ENCODE data around the gene HMGN3.

The HMGN3 gene

DNA sequence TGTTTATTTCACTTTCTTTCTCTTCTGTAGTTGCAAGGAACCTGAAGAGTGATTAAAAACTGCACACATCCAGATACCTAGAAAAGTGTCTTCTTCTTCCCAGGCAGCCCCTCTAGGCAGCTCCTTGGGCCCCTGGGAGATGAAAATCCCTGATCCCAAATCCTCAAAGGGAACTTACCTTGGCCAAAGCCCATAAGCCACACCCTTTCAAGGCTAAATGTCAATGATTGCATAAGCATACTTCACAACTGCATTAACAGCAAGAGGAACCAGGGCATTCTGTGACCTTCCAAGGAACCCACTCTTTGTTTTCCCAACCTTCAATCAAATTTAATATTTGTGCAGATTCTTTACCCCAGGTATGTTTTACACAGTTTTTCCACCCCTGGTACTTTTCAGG, 4.4 kb upstream of the HMGN3 start:
- Histone ChIP-seq H3K27ac (no peak overlapping the region), H3K4me1 (peaks cover 0 to 13% (median 0%) of the 10 kb centered on the region in 10 experiments; a peak in 3 of 20 replicates), H4K20me1 (no peaks in the 10 kb centered on the region), H3K27me3 (no peaks in the 10 kb centered on the region), H3K4me3 (no peak overlapping the region), H3K36me3 (no peaks in the 10 kb centered on the region), H3K4me2 (no peak overlapping the region), H3K9ac (no peak overlapping the region), H3K9me3 (replicated peaks in 1 of 11) (no peaks in the 10 kb centered on the region)
- TF ChIP-seq Cebpa-rat (IDR thresholded peaks at IDR 0.05): no peak

DNA sequence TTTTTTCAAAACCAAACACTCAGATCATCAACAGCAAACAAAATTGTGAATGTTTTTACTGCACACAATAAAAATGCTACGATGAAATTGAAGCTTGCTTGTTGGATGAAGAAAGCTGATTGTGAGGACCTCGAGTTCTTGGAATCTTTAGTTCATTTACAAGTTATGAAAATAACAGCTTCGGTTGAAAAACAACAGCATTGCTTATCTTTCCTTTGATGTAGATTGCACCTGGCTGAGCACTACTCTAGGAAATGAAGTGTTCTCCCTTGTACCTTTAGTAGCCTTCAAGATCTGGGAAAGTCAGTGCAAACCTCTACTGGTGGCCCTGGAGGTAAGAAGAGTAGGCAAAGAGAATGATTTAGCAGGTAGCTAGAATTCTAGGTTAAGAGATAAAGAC, 2.2 kb upstream of the HMGN3 start:
- Histone ChIP-seq H3K4me2 (no peak overlapping the region), H3K36me3 (no peaks in the 10 kb centered on the region), H3K4me3 (no peak overlapping the region), H4K20me1 (no peaks in the 10 kb centered on the region), H3K9me3 (replicated peaks in 1 of 11) (no peaks in the 10 kb centered on the region), H3K27me3 (no peaks in the 10 kb centered on the region), H3K9ac (no peak overlapping the region), H3K27ac (no peak overlapping the region), H3K4me1 (peaks cover 0 to 21% (median 0%) of the 10 kb centered on the region in 10 experiments; a peak in 4 of 20 replicates)
- TF ChIP-seq Cebpa-rat (IDR thresholded peaks at IDR 0.05): no peak

- H3K27me3 ChIP-seq: no peaks in the 10 kb centered on the region
- no peaks in the 10 kb centered on the region for H3K36me3 ChIP-seq
- TF ChIP-seq Cebpa-rat (IDR thresholded peaks at IDR 0.05): no peak
- peaks cover 0 to 9% (median 0%) of the 10 kb centered on the region in 10 experiments; a peak in 3 of 20 replicates for H3K4me1 ChIP-seq
- peak overlapping the region; percentile 75 to 84 (median 83) for H3K9ac ChIP-seq
- H3K4me2 ChIP-seq: peak overlapping the region; percentile 56 to 74 (median 66)
- peaks cover 0 to 4% (median 0%) of the 10 kb centered on the region in 11 experiments; a peak in 2 of 22 replicates for H3K9me3 ChIP-seq (replicated peaks in 1 of 11)
- peak overlapping the region; percentile 71 to 85 (median 79) for H3K27ac ChIP-seq
- peak overlapping the region; percentile 65 to 77 (median 72) for H3K4me3 ChIP-seq
- no peaks in the 10 kb centered on the region for H4K20me1 ChIP-seq
Measured at GRCh38 chr6:79233611-79234149, 802 bp downstream of the HMGN3 start.

- Histone ChIP-seq H3K27ac (peak overlapping the region in 9 of 11 experiments; percentile 71 to 85 (median 79); a peak in 16 of 22 replicates), H3K9ac (peak overlapping the region; percentile 75 to 84 (median 83); a peak in 21 of 22 replicates), H3K4me1 (peaks cover 0 to 9% (median 0%) of the 10 kb centered on the region in 10 experiments; a peak in 3 of 20 replicates), H3K4me2 (peak overlapping the region; percentile 45 to 74 (median 64); a peak in 21 of 22 replicates), H3K9me3 (replicated peaks in 1 of 11) (peaks cover 0 to 4% (median 0%) of the 10 kb centered on the region in 11 experiments; a peak in 2 of 22 replicates), H3K36me3 (no peaks in the 10 kb centered on the region), H3K4me3 (peak overlapping the region; percentile 65 to 77 (median 72)), H4K20me1 (no peaks in the 10 kb centered on the region), H3K27me3 (no peaks in the 10 kb centered on the region)
- no peak for TF ChIP-seq Cebpa-rat (IDR thresholded peaks at IDR 0.05)
Measured at GRCh38 chr6:79232696-79233462, 1.6 kb downstream of the HMGN3 start.

GRCh38 chr6:79231666-79232065, 2.8 kb downstream of the HMGN3 start:
- Histone ChIP-seq H3K4me3 (no peak overlapping the region), H3K9ac (no peak overlapping the region), H3K9me3 (replicated peaks in 1 of 11) (peaks cover 0 to 4% (median 0%) of the 10 kb centered on the region in 11 experiments; a peak in 2 of 22 replicates)

DNA sequence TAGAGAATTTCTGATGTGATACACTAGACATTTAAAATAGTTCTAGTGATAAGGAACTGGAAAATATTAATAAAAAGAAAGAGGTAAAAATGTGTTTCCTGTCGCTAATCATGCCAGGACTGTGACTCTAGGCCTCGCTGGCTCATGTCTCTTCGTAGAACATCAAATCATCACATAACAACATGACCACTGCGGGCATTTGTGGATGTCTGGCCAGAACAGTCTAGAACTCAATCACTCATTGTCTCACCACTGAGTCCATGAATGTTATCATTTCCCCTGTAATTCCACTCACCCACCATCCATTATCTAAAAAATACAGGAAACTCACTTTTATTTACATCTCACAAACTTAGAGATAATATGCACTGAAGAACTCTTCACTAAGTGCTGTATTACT, 3.4 kb downstream of the HMGN3 start:
- no peak overlapping the region for H3K4me2 ChIP-seq
- H3K4me3 ChIP-seq: no peak overlapping the region

More at GRCh38 chr6:79231666-79232065, 2.8 kb downstream of the HMGN3 start:
- Histone ChIP-seq H3K27ac (no peak overlapping the region), H3K4me2 (no peak overlapping the region), H3K4me1 (peaks cover 0 to 9% (median 0%) of the 10 kb centered on the region in 10 experiments; a peak in 3 of 20 replicates), H3K36me3 (no peaks in the 10 kb centered on the region), H3K27me3 (no peaks in the 10 kb centered on the region), H4K20me1 (no peaks in the 10 kb centered on the region)
- no peak for TF ChIP-seq Cebpa-rat (IDR thresholded peaks at IDR 0.05)

GRCh38 chr6:79230149-79230548, 4.3 kb downstream of the HMGN3 start:
- H3K9me3 ChIP-seq (replicated peaks in 1 of 11): peaks cover 0 to 4% (median 0%) of the 10 kb centered on the region in 11 experiments; a peak in 2 of 22 replicates
- H3K9ac ChIP-seq: no peak overlapping the region
- no peak overlapping the region for H3K27ac ChIP-seq
- no peaks in the 10 kb centered on the region for H3K36me3 ChIP-seq
- H3K4me1 ChIP-seq: peaks cover 0 to 9% (median 0%) of the 10 kb centered on the region in 10 experiments; a peak in 3 of 20 replicates
- H4K20me1 ChIP-seq: no peaks in the 10 kb centered on the region
- H3K27me3 ChIP-seq: no peaks in the 10 kb centered on the region
- TF ChIP-seq Cebpa-rat (IDR thresholded peaks at IDR 0.05): peak in 4 of 11 experiments; percentile 23 to 65 (median 46); a peak in 6 of 22 replicates
- no peak overlapping the region for H3K4me2 ChIP-seq
- H3K4me3 ChIP-seq: no peak overlapping the region

More for the DNA sequence above, 3.4 kb downstream of the HMGN3 start:
- Histone ChIP-seq H3K27me3 (no peaks in the 10 kb centered on the region), H3K27ac (no peak overlapping the region), H3K36me3 (no peaks in the 10 kb centered on the region), H4K20me1 (no peaks in the 10 kb centered on the region), H3K4me1 (peaks cover 0 to 9% (median 0%) of the 10 kb centered on the region in 10 experiments; a peak in 3 of 20 replicates), H3K9me3 (replicated peaks in 1 of 11) (peaks cover 0 to 4% (median 0%) of the 10 kb centered on the region in 11 experiments; a peak in 2 of 22 replicates), H3K9ac (no peak overlapping the region)
- TF ChIP-seq Cebpa-rat (IDR thresholded peaks at IDR 0.05): no peak

DNA sequence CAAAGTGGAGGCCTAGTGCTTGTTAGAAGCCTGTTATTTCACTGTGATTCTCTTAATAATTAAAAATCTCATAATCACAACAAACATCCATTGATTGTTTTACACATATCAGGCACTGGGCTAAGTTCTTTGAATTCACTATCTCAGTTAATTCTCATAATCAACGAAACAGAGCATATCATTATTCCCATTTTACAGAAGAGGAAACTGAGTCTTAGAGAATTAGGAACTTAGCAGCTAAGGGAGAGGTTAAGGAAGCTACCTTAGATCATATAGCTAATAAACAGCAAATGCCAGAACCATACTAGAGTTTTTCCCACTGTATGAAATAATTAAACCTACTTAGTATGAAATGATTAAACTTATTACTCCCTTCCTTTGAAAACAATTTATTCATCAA, 7.0 kb downstream of the HMGN3 start:
- Histone ChIP-seq H3K9ac (no peak overlapping the region), H3K27ac (no peak overlapping the region), H3K4me3 (no peak overlapping the region), H3K27me3 (no peaks in the 10 kb centered on the region), H3K4me1 (peaks cover 0 to 2% (median 0%) of the 10 kb centered on the region in 10 experiments; a peak in 2 of 20 replicates), H3K36me3 (no peaks in the 10 kb centered on the region), H3K4me2 (no peak overlapping the region), H4K20me1 (no peaks in the 10 kb centered on the region), H3K9me3 (replicated peaks in 1 of 11) (peaks cover 0 to 4% (median 0%) of the 10 kb centered on the region in 11 experiments; a peak in 2 of 22 replicates)
- TF ChIP-seq Cebpa-rat (IDR thresholded peaks at IDR 0.05): no peak

GRCh38 chr6:79226660-79227059, 7.8 kb downstream of the HMGN3 start:
- no peaks in the 10 kb centered on the region for H3K27me3 ChIP-seq
- no peak overlapping the region for H3K9ac ChIP-seq
- no peak overlapping the region for H3K4me3 ChIP-seq
- no peaks in the 10 kb centered on the region for H3K4me1 ChIP-seq
- no peaks in the 10 kb centered on the region for H3K36me3 ChIP-seq
- no peak for TF ChIP-seq Cebpa-rat (IDR thresholded peaks at IDR 0.05)
- no peak overlapping the region for H3K4me2 ChIP-seq
- H4K20me1 ChIP-seq: no peaks in the 10 kb centered on the region
- peaks cover 0 to 4% (median 0%) of the 10 kb centered on the region in 11 experiments; a peak in 2 of 22 replicates for H3K9me3 ChIP-seq (replicated peaks in 1 of 11)
- H3K27ac ChIP-seq: no peak overlapping the region

Data from BLaER1 treated with 17β-estradiol and CSF1 and Interleukin-3, amounts not matched to agents 10 nM and 100 nM (cell line).